HG03064 (cell line): Measurements from ENCODE around the gene PRKRA.
"Not testable (repeated sequence)": the region's sequence is repeated elsewhere in the genome, so short reads cannot be mapped to it uniquely, and the experiment has no call there.

ENCODE experiments used
- ATAC-seq: cut with Tn5 transposase; IDR thresholded peaks from one replicate; pipeline ENCODE4 v1.9.1; 2021; ENCODE audit warnings: low read depth; ENCODE audit not compliant: unreplicated experiment

PRKRA gene

GRCh38 chr2:178415979-178416378 is 35.0 kb downstream of the PRKRA start:
- ATAC-seq: no peak

- ATAC-seq: peak; percentile 70
These were observed 36.4 kb downstream of the PRKRA start for GRCh38 chr2:178414266-178415247.

- ATAC-seq: peak; percentile 80
These were observed 37.3 kb downstream of the PRKRA start for GRCh38 chr2:178413472-178414265.

- ATAC-seq: not testable (repeated sequence)
These were observed 38.5 kb downstream of the PRKRA start for GRCh38 chr2:178412453-178412852.

- ATAC-seq: no peak
These were observed 38.9 kb downstream of the PRKRA start for GRCh38 chr2:178412047-178412446.

GRCh38 chr2:178409261-178409660 is 41.7 kb downstream of the PRKRA start:
- ATAC-seq: no peak

GRCh38 chr2:178404368-178404767 is 46.6 kb downstream of the PRKRA start:
- peak; percentile 99 for ATAC-seq

- ATAC-seq: peak; percentile 48
These were observed 47.2 kb downstream of the PRKRA start for GRCh38 chr2:178403671-178404306.

GRCh38 chr2:178401994-178402437 is 49.0 kb downstream of the PRKRA start:
- no peak for ATAC-seq

GRCh38 chr2:178397002-178397605 is 53.9 kb downstream of the PRKRA start:
- ATAC-seq: peak; percentile 97

GRCh38 chr2:178395941-178396570 is 54.9 kb downstream of the PRKRA start:
- ATAC-seq: no peak

- ATAC-seq: no peak
These were observed 55.7 kb downstream of the PRKRA start for GRCh38 chr2:178395295-178395694.

GRCh38 chr2:178394859-178395258 is 56.1 kb downstream of the PRKRA start:
- ATAC-seq: no peak

- no peak for ATAC-seq
These were observed 58.8 kb downstream of the PRKRA start for GRCh38 chr2:178392215-178392614.

GRCh38 chr2:178391701-178392100 is 59.3 kb downstream of the PRKRA start:
- ATAC-seq: no peak

- ATAC-seq: no peak
These were observed 62.7 kb downstream of the PRKRA start for GRCh38 chr2:178388287-178388686.

GRCh38 chr2:178386986-178387597 is 63.9 kb downstream of the PRKRA start:
- ATAC-seq: no peak

- ATAC-seq: no peak
These were observed 65.3 kb downstream of the PRKRA start for GRCh38 chr2:178385595-178386148.

GRCh38 chr2:178383718-178384117 is 67.3 kb downstream of the PRKRA start:
- ATAC-seq: no peak
